Frontal cortex (tissue), 4 donors: ENCODE data around the gene IL17A. TPM values are rescaled to one million over a fixed set of nuclear protein-coding genes. Genes with fewer than 3 reads are reported as not detected.
A peak's percentile ranks its signal among the peaks of the same experiment; 100 is the strongest.

ENCODE experiments used
- DNase-seq, 2 donors: peaks; one replicate each; pipeline ENCODE4 v3.0.0; 2012; ENCODE audit warnings: low spot score in 2 of 2
- FAIRE-seq: peaks from 2 replicates; lab custom pipeline; 2012; peaks lifted over from hg19 to GRCh38; lab: Jason Lieb, UNC
- total RNA-seq: library from RNA; depleted of rRNA; stranded (reverse); fragments of >200 nt; gene quantifications from one replicate; pipeline ENCODE4 v1.2.3, GENCODE V29; 2014
- donor health status: control.
- donor health status: control.
- donor health status: control.

The IL17A gene
- not detected for total RNA-seq

GRCh38 chr6:52186075-52186474 is at the start of gene IL17A:
TSS of gene IL17A (plus strand) at chr6:52186375. CDS start at chr6:52186432, 57 bp downstream.
- DNase-seq: no peak
- no peak for FAIRE-seq

GRCh38 chr6:52136934-52137467 is 49.2 kb upstream of the IL17A start:
- FAIRE-seq (no peak), DNase-seq (no peak)

- DNase-seq (no peak), FAIRE-seq (no peak)
Observed at GRCh38 chr6:52138284-52138683, 47.9 kb upstream of the IL17A start.

- FAIRE-seq: no peak
- no peak for DNase-seq
Observed at GRCh38 chr6:52139985-52140680, 46.0 kb upstream of the IL17A start.

- DNase-seq (no peak), FAIRE-seq (no peak)
Observed at GRCh38 chr6:52141596-52141995, 44.6 kb upstream of the IL17A start.

- FAIRE-seq (no peak), DNase-seq (no peak)
Observed at GRCh38 chr6:52142556-52142955, 43.6 kb upstream of the IL17A start.

GRCh38 chr6:52143551-52143950 is 42.6 kb upstream of the IL17A start:
- DNase-seq: no peak
- FAIRE-seq: no peak

- FAIRE-seq (no peak), DNase-seq (peak in 1 of 2 donors; percentile 2)
Observed at GRCh38 chr6:52144196-52145076, 41.7 kb upstream of the IL17A start.

- no peak for FAIRE-seq
- DNase-seq: no peak
Observed at GRCh38 chr6:52146851-52147445, 39.2 kb upstream of the IL17A start.

GRCh38 chr6:52149076-52149475 is 37.1 kb upstream of the IL17A start:
- DNase-seq (no peak), FAIRE-seq (no peak)

GRCh38 chr6:52149949-52150348 is 36.2 kb upstream of the IL17A start:
- DNase-seq (no peak), FAIRE-seq (no peak)

GRCh38 chr6:52152070-52152423 is 34.1 kb upstream of the IL17A start:
- FAIRE-seq: no peak

GRCh38 chr6:52152711-52153160 is 33.4 kb upstream of the IL17A start:
- FAIRE-seq (no peak), DNase-seq (no peak)

More at GRCh38 chr6:52152070-52152423, 34.1 kb upstream of the IL17A start:
- no peak for DNase-seq

- FAIRE-seq (no peak), DNase-seq (no peak)
Observed at GRCh38 chr6:52154381-52154780, 31.8 kb upstream of the IL17A start.

GRCh38 chr6:52155791-52156576 is 30.2 kb upstream of the IL17A start:
- FAIRE-seq (no peak), DNase-seq (no peak)

- FAIRE-seq (no peak), DNase-seq (no peak)
Observed at GRCh38 chr6:52157301-52157941, 28.8 kb upstream of the IL17A start.

- FAIRE-seq (no peak), DNase-seq (no peak)
Observed at GRCh38 chr6:52160472-52161104, 25.6 kb upstream of the IL17A start.

- FAIRE-seq: no peak
- no peak for DNase-seq
Observed at GRCh38 chr6:52161689-52162438, 24.3 kb upstream of the IL17A start.
